K562 (cell line): ENCODE results near the gene FRAT1. TPM values are rescaled to one million over a fixed set of nuclear protein-coding genes. Genes with fewer than 3 reads are reported as not detected.

Experiments used
- CBFA2T3 ChIP-seq: fragments of 450-650 bp; IDR thresholded peaks from 2 replicates; pipeline ENCODE4 v1.6.1; 2017
- CCNT2 ChIP-seq: IDR thresholded peaks from 2 replicates; pipeline ENCODE4 v1.6.1; 2011; ENCODE audit warnings: borderline replicate concordance, low read depth, mild to moderate bottlenecking, moderate library complexity, mixed read lengths, low read length; ENCODE audit not compliant: insufficient read length; ENCODE audit errors: extremely low read depth
- CREM ChIP-seq: IDR thresholded peaks from 2 replicates; pipeline ENCODE4 v1.6.1; 2014; ENCODE audit warnings: antibody characterized with exemption, low read depth
- CXXC5 ChIP-seq: fragments of 250-450 bp; sonication (Bioruptor Pico); IDR thresholded peaks from 2 replicates; pipeline ENCODE4 v1.8.0; 2022; ENCODE audit warnings: inconsistent platforms, mild to moderate bottlenecking, moderate library complexity
- GABPA ChIP-seq: fragments of 200-800 bp; sonication (Bioruptor generic); conservative IDR thresholded peaks from 2 replicates; pipeline ENCODE4 v1.6.1; 2016; ENCODE audit warnings: low read depth, missing genetic modification characterization, missing compliant biosample characterization
- HMG20A ChIP-seq: fragments of 450-650 bp; formaldehyde crosslinking; conservative IDR thresholded peaks from 2 replicates; pipeline ENCODE4 v1.4.0; 2020; ENCODE audit warnings: mild to moderate bottlenecking, mixed read lengths
- KAT2B ChIP-seq: IDR thresholded peaks from one replicate; pipeline ENCODE4 v1.6.1; 2012; ENCODE audit warnings: low read depth, mild to moderate bottlenecking, control low read depth, inconsistent platforms, low read length, moderate library complexity
- MTA1 ChIP-seq: fragments of 450-650 bp; IDR thresholded peaks from 2 replicates; pipeline ENCODE4 v1.6.1; 2017; ENCODE audit warnings: borderline replicate concordance
- NFYB ChIP-seq: IDR thresholded peaks from 2 replicates; pipeline ENCODE4 v1.6.1; 2011; ENCODE audit warnings: mild to moderate bottlenecking, moderate library complexity; ENCODE audit not compliant: insufficient read length; ENCODE audit errors: extremely low read depth
- NONO ChIP-seq, 2 experiments: fragments of 200-400 bp in 1 of 2; fragments of 450-650 bp in 1 of 2; formaldehyde crosslinking in 1 of 2; IDR thresholded peaks; 2 replicates each; pipeline ENCODE4 v1.6.1; 2017; ENCODE audit warnings: low read depth in 2 of 2, mild to moderate bottlenecking in 2 of 2, moderate library complexity in 2 of 2, low read length in 1 of 2
- PCBP2 ChIP-seq: fragments of 200-400 bp; formaldehyde crosslinking; IDR thresholded peaks from 2 replicates; pipeline ENCODE4 v1.6.1; 2018; ENCODE audit warnings: low read length, low read depth, mild to moderate bottlenecking, moderate library complexity; ENCODE audit not compliant: poor library complexity, severe bottlenecking
- PHF8 ChIP-seq: fragments of 200-600 bp; sonication (generic); IDR thresholded peaks from 2 replicates; pipeline ENCODE4 v1.6.1; 2012; ENCODE audit warnings: mixed run types, mild to moderate bottlenecking, inconsistent platforms, low read length, moderate library complexity, borderline replicate concordance
- POLR2AphosphoS5 ChIP-seq: IDR thresholded peaks from 2 replicates; pipeline ENCODE4 v1.6.1; 2011; ENCODE audit warnings: mild to moderate bottlenecking, low read depth, low read length, moderate library complexity; ENCODE audit not compliant: control insufficient read depth, insufficient read depth
- RBM25 ChIP-seq: fragments of 200-400 bp; formaldehyde crosslinking; IDR thresholded peaks from 2 replicates; pipeline ENCODE4 v1.6.1; 2018; ENCODE audit warnings: low read length, low read depth, moderate library complexity; ENCODE audit not compliant: severe bottlenecking
- SP1 ChIP-seq: sonication (generic); formaldehyde crosslinking; IDR thresholded peaks from 2 replicates; pipeline ENCODE4 v1.8.1; 2022; ENCODE audit warnings: mild to moderate bottlenecking, missing genetic modification reagents
- SPI1 ChIP-seq: IDR thresholded peaks from 2 replicates; pipeline ENCODE4 v1.6.1; 2011; ENCODE audit warnings: low read depth, low read length, control low read depth, borderline replicate concordance
- TAF9B ChIP-seq: fragments of 450-650 bp; IDR thresholded peaks from 2 replicates; pipeline ENCODE4 v1.6.1; 2018; ENCODE audit warnings: mild to moderate bottlenecking; ENCODE audit not compliant: partially characterized antibody
- TOE1 ChIP-seq, 2 experiments: fragments of 450-650 bp in 1 of 2; sonication (generic) in 1 of 2; formaldehyde crosslinking in 1 of 2; IDR thresholded peaks; 2 replicates each; pipeline versions ENCODE4 v1.7.1 to v1.8.0; 2016 to 2022; ENCODE audit warnings: borderline replicate concordance in 2 of 2, mild to moderate bottlenecking in 2 of 2, antibody characterized with exemption in 1 of 2, inconsistent platforms in 1 of 2, low read depth in 1 of 2, missing genetic modification reagents in 1 of 2, moderate library complexity in 1 of 2
- ZFP1 ChIP-seq: fragments of 450-650 bp; formaldehyde crosslinking; IDR thresholded peaks from 2 replicates; pipeline ENCODE4 v1.4.0; 2020; ENCODE audit warnings: mild to moderate bottlenecking, mixed read lengths
- ZNF124 ChIP-seq: sonication (generic); formaldehyde crosslinking; IDR thresholded peaks from 2 replicates; pipeline ENCODE4 v1.8.1; 2022; ENCODE audit warnings: missing genetic modification reagents
- ZNF143 ChIP-seq: sonication (generic); formaldehyde crosslinking; IDR thresholded peaks from 2 replicates; pipeline ENCODE4 v1.9.0; 2022; ENCODE audit warnings: mild to moderate bottlenecking, missing genetic modification reagents
- ZNF24 ChIP-seq: fragments of 450-650 bp; IDR thresholded peaks from 2 replicates; pipeline ENCODE4 v1.6.1; 2016
- polyA plus RNA-seq, 8 experiments: library from polyadenylated mRNA; depleted of rRNA in 4 of 8; stranded (reverse) in 5 of 8; unstranded in 3 of 8; fragments of >200 nt; fragmentation: Nextera tagmentation in 2 of 8; fragmentation: Illumina TruSeq in 1 of 8; extraction: Ambion mirVana in 2 of 8; extraction: Trizol in 1 of 8; gene quantifications; 2 replicates each; pipeline versions ENCODE4 v1.2.1 to v1.2.3, GENCODE V29; 2011 to 2014; ENCODE audit warnings: inconsistent platforms in 1 of 8, missing spikeins in 1 of 8
- total RNA-seq, 7 experiments: library from RNA; depleted of rRNA in 6 of 7; stranded (reverse); fragments of >200 nt in 6 of 7; fragmentation: Illumina TruSeq in 2 of 7; extraction: Trizol in 2 of 7; gene quantifications; 2 replicates each; pipeline versions ENCODE4 v1.2.1 to v1.2.3, GENCODE V29; 2011 to 2021; ENCODE audit warnings: low replicate concordance in 1 of 7
- TF ChIP-seq, protein P1 (sequence below), 2 experiments: IDR thresholded peaks; 2 replicates each; pipeline ENCODE4 v1.6.1; 2012; ENCODE audit warnings: improper control_type of control experiment in 2 of 2, low read depth in 2 of 2, low read length in 2 of 2, borderline replicate concordance in 1 of 2
- TF ChIP-seq, protein P2 (sequence below): fragments of 250-450 bp; sonication (Bioruptor Pico); IDR thresholded peaks from 2 replicates; pipeline ENCODE4 v1.8.0; 2021; ENCODE audit warnings: mild to moderate bottlenecking, moderate library complexity

Gene FRAT1
- total and polyA plus RNA-seq, 9 of the 15 experiments (the other 6 are each of a cell fraction or from before 2014, with no cell fraction given), result 0.11 to 4.6 (median 1.4) TPM

DNA sequence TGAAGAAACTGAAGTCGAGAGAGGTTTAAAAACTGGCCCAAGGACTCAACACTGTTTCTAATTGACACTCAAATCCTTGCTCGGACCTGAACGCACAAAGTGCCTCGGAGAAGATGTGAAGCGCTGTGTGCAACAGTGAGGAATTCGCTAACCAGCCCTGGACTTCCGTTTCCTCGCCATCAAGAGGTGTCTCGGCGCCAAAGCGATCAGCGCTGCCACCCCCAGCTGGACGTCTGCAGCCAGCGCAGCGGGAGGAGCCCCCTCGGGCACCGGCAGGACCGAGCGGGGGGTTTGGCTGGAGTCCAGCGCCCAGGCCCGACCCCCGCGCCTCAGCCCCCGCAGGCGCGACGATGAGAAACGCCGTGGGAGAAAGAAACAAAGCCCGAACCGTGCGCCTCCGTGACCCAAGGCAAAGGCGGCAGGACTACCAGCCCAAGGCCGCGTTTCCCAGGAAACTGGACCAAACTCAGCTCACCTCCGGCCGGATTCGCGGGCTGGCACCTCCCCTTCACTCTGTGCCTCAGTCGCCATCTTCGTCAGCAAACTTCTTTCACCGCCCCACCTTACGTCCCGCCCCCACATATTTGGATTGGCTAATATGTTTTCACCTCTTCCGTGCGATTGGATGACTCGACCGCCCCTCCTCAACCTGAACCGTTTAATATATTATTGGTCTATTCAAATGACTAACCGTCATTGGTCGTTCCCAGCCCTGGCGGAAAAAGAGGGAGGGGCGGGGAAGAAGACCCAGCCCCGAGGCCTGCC is 26.8 kb upstream of the FRAT1 start, which contains the start of gene ARHGAP19 (continued):
- TF ChIP-seq PCBP2, result no peak
- TF ChIP-seq CREM, result peak; percentile 71
- TF ChIP-seq TOE1 (IDR thresholded peaks at IDR 0.05; ENCODE audit: borderline replicate concordance), result peak; percentile 50; the same call in 1 of the 2 replicates
- no peak for TF ChIP-seq TOE1 (CRISPR knock-in tag; IDR thresholded peaks at IDR 0.05; ENCODE audit: borderline replicate concordance, low read depth)
- TF ChIP-seq ZNF143 (CRISPR knock-in tag), result peak; percentile 84
- TF ChIP-seq GABPA (tag), result peak; percentile 61
- TF ChIP-seq KAT2B, result no peak
- peak; percentile 73 for TF ChIP-seq SP1 (CRISPR knock-in tag)
- TF ChIP-seq, protein P1, sequence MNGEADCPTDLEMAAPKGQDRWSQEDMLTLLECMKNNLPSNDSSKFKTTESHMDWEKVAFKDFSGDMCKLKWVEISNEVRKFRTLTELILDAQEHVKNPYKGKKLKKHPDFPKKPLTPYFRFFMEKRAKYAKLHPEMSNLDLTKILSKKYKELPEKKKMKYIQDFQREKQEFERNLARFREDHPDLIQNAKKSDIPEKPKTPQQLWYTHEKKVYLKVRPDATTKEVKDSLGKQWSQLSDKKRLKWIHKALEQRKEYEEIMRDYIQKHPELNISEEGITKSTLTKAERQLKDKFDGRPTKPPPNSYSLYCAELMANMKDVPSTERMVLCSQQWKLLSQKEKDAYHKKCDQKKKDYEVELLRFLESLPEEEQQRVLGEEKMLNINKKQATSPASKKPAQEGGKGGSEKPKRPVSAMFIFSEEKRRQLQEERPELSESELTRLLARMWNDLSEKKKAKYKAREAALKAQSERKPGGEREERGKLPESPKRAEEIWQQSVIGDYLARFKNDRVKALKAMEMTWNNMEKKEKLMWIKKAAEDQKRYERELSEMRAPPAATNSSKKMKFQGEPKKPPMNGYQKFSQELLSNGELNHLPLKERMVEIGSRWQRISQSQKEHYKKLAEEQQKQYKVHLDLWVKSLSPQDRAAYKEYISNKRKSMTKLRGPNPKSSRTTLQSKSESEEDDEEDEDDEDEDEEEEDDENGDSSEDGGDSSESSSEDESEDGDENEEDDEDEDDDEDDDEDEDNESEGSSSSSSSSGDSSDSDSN (IDR thresholded peaks at IDR 0.05; ENCODE audit: borderline replicate concordance in 1 of 2, low read depth in 2 of 2, low read length in 2 of 2), result no peak
- TF ChIP-seq CBFA2T3, result peak; percentile 23; the same call in 1 of the 2 replicates
- TF ChIP-seq HMG20A (CRISPR knock-in tag), result no peak
- TF ChIP-seq MTA1, result no peak
- TF ChIP-seq POLR2AphosphoS5, result peak; percentile 58; the same call in 1 of the 2 replicates
- TF ChIP-seq TAF9B, result peak; percentile 78
- no peak for TF ChIP-seq ZNF124
- peak; percentile 62 for TF ChIP-seq CCNT2
- peak; percentile 96 for TF ChIP-seq NFYB
- no peak for TF ChIP-seq ZFP1 (CRISPR knock-in tag)
- no peak for TF ChIP-seq NONO (IDR thresholded peaks at IDR 0.05; ENCODE audit: low read depth in 2 of 2, low read length in 1 of 2)
- TF ChIP-seq PHF8, result peak; percentile 80; the same call in 1 of the 2 replicates
- peak; percentile 62; the same call in 1 of the 2 replicates for TF ChIP-seq SPI1
- TF ChIP-seq, protein P2, sequence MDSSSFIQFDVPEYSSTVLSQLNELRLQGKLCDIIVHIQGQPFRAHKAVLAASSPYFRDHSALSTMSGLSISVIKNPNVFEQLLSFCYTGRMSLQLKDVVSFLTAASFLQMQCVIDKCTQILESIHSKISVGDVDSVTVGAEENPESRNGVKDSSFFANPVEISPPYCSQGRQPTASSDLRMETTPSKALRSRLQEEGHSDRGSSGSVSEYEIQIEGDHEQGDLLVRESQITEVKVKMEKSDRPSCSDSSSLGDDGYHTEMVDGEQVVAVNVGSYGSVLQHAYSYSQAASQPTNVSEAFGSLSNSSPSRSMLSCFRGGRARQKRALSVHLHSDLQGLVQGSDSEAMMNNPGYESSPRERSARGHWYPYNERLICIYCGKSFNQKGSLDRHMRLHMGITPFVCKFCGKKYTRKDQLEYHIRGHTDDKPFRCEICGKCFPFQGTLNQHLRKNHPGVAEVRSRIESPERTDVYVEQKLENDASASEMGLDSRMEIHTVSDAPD (CRISPR knock-in tag), result no peak
- TF ChIP-seq RBM25, result peak; percentile 71
- TF ChIP-seq CXXC5, result peak; percentile 51
- TF ChIP-seq ZNF24, result no peak
